Epithelial cell of esophagus (primary cell): ENCODE measurements around the gene CEP162.
"Not testable (repeated sequence)": the region's sequence is repeated elsewhere in the genome, so short reads cannot be mapped to it uniquely, and the experiment has no call there.

Source experiments
- DNase-seq: peaks from one replicate; pipeline ENCODE4 v3.0.0; 2010; ENCODE audit warnings: low read depth
- H3K4me3 ChIP-seq: 2 replicates; pipeline ENCODE4 v1.5.1; 2011; ENCODE audit warnings: mild to moderate bottlenecking, low read length, control low read depth
- TF ChIP-seq, protein P1 (sequence below): IDR thresholded peaks from 2 replicates; pipeline ENCODE4 v1.5.1; 2011; ENCODE audit warnings: low read depth, mild to moderate bottlenecking, low read length, control low read depth, inconsistent platforms; ENCODE audit not compliant: insufficient read depth; ENCODE audit errors: missing control alignments

Gene CEP162

DNA sequence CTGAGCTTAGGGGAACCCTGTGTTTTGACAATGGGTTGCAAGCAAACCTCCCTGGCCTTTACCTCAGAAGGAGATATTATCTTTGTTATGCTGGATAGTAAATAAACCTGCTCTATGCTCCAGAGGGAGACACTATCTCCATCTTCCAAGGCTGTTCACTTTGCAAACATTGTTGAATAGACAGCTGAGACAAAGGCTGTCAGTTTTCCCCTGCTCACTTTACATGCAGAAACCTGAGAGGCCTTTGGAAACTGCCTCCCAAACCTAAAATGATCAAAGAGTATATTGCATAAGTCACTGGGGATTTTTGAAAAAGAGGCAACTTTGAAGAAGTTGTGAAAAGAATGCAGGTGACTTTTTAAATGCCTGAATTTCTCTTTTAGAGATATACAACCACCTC, 132.3 kb downstream of the CEP162 start:
- H3K4me3 ChIP-seq = no peak overlapping the region
- TF ChIP-seq, protein P1, sequence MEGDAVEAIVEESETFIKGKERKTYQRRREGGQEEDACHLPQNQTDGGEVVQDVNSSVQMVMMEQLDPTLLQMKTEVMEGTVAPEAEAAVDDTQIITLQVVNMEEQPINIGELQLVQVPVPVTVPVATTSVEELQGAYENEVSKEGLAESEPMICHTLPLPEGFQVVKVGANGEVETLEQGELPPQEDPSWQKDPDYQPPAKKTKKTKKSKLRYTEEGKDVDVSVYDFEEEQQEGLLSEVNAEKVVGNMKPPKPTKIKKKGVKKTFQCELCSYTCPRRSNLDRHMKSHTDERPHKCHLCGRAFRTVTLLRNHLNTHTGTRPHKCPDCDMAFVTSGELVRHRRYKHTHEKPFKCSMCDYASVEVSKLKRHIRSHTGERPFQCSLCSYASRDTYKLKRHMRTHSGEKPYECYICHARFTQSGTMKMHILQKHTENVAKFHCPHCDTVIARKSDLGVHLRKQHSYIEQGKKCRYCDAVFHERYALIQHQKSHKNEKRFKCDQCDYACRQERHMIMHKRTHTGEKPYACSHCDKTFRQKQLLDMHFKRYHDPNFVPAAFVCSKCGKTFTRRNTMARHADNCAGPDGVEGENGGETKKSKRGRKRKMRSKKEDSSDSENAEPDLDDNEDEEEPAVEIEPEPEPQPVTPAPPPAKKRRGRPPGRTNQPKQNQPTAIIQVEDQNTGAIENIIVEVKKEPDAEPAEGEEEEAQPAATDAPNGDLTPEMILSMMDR = no peak
- no peak for DNase-seq

DNA sequence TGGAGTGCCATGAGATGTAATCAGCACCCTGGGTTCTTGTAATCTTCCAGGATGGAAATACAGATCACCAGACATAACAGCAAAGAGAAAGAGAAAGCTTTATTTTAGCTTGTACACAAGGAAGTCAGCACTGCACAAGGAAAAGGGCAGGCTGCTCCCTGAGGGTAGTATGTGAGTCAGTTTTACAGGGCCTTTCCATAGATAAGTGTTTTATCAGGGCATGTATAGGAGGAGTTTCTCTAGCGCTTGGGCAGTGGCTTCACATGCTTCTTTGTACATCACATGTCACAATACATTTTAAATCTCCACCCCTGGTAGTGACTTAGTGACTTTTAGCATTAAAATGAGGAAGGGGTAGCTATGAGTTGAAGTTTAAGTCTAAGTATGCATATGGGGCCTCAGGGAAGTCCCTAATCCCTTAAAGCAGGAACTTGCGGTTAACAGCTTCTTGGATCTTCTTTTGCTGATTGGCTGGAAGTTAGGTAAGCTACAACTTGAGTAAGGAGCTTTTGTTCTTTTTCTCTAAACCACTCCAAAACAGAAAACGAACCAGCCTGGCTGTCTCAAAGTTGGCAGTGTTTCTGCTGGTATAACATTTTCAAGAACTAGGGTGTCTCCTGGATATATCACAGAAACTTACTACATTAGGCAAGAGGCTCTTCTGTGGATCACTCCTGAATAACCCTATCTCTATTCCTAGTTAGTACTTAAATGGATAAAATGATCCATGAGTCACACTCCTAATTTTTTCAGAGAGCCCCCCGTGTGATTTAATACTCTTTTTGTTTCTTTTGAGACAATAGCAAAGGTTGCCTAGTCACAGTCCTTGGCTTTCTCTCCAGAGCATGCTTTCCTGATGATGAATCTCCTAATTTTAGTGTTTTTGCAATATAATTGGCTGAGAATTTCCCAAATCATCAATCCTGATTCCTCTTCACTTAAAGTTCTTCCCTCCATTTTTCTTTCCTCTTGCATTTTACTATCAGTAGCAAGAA, 133.7 kb downstream of the CEP162 start:
- no peak overlapping the region for H3K4me3 ChIP-seq
- DNase-seq = peak; percentile 42
- TF ChIP-seq, protein P1 = no peak

DNA sequence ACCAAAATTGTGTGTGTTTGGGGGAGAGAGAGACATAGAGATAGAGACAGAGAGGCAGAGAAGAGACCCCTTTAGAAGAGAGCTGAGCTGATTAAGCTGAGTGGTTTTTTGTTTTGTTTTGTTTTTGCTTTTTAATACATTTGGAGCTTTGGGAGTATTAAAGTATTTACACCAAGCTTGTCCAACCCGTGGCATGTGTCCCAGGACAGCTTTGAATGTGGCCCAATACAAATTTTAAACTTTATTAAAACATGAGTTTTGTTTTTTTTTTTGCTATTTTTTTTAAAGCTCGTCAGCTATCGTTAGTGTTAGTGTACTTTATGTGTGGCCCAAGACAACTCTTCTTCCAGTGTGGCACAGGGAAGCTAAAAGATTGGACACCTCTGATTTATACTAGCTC, 137.9 kb downstream of the CEP162 start:
- TF ChIP-seq, protein P1 = no peak
- H3K4me3 ChIP-seq = no peak overlapping the region
- no peak for DNase-seq

DNA sequence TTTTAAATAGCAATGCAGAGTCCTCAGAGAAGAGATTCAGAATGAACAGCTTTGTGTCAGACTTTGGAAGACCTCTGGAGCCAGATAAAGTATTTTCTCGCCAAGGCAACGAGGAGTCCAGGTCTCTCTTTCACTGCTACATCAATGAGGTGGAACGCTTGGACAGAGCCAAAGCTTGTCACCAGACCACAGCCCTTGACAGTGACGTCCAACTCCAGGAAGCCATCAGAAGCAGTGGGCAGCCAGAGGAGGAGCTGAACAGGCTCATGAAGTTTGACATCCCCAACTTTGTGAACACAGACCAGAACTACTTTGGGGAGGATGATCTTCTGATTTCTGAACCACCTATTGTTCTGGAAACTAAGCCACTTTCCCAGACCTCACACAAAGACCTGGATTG, 138.4 kb downstream of the CEP162 start:
- DNase-seq = no peak
- TF ChIP-seq, protein P1 = no peak
- H3K4me3 ChIP-seq = no peak overlapping the region

DNA sequence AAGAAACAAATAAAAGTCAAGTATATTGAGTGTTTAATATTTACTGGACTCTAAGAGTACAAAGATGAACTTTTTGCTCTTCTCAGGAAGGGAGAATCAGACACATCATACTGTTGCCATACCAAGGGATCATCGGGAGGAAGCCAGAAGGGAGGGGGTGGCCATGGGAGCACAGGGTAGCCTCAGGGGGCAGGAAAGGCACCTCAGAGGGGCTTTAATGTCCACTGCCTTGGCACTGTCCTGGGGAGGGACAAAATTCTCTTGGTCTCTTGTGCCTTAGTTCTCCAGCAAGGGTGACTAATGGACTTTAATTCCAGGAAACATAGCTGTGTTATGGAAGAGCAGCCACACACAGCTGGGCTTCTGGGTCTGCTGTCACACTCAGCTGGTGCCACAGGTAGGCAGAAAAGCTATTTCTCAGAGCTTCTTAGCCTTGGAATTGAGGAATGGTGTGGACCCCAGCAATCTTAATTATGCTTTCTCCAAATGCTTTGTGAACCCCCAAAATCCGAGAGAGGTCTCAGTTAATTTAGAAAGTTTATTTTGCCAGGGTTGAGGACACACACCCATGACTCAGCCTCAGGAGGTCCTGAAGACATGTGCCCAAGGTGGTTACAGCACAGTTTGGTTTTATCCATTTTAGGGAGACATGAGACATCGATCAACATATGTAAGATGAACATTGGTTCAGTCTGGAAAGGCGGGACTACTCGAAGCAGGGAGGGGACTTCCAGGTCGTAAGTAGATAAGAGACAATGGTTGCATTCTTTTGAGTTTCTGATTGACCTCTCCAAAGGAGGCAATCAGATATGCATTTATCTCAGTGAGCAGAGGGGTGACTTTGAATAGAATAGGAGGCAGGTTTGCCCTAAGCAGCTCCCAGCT, 140.7 kb downstream of the CEP162 start:
- TF ChIP-seq, protein P1 = no peak
- no peak for DNase-seq
- no peak overlapping the region for H3K4me3 ChIP-seq

DNA sequence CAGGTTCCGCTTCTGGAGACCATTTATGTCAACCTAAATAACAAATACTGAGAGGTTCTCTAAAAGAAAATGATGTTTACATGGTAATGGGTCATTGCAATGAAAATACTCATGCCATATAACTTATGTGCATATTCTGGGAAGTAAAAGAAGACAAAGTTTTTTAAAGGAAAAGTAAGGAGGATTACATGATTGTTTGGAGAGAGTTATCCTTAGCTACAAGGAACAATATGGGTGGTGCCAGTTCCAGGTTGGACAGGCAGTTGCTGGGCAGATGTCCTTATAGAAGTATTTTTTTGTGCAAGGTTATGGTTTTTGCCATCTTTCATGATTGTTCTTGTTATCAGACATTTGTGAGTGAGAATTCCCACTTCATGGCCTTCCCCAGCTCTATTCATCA, 141.4 kb downstream of the CEP162 start:
- DNase-seq = no peak
- TF ChIP-seq, protein P1 = no peak
- no peak overlapping the region for H3K4me3 ChIP-seq

DNA sequence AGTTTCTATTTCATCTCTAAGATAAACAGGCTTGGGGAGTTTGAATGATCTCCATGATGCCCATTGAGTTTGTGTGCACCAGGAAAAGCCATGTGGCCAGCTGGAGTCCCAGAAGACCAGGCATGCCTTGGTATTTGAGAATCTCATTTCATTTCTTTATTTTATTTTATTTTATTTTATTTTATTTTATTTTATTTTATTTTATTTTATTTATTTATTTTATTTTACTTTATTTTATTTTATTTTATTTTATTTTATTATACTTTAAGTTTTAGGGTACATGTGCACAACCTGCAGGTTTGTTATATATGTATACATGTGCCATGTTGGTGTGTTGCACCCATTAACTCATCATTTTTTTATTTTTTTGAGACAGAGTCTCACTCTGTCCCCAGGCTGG, 142.7 kb downstream of the CEP162 start:
- H3K4me3 ChIP-seq = not testable (repeated sequence)

More for the DNA sequence above, 142.7 kb downstream of the CEP162 start:
- not testable (repeated sequence) for DNase-seq
